Measurements from ENCODE around the gene FANK1. TPM values are rescaled to one million over a fixed set of nuclear protein-coding genes. Genes with fewer than 3 reads are reported as not detected.

The FANK1 gene
- total RNA-seq, 6 donors from 2014 or later, result 2.1 to 42.9 (median 16.6) TPM

Small RNA genes lying within 50 kb of the gene (small RNA-seq; reads per million reads assigned to genes)
- gene GNG10P1, result 0 reads per million in 4 donors
- 0 reads per million in 4 donors for gene RF00017
- 0 reads per million in 4 donors for gene RNU2-42P

Other genes starting within 250 kb of the FANK1 start
- gene TEX36, start 213.4 kb upstream of the FANK1 start, total RNA-seq, result not detected
- gene EDRF1, start 176.9 kb upstream of the FANK1 start, total RNA-seq, result 10 to 100 TPM; 12.0 to 47.1 (median 19.4) TPM
- 1 to 10 TPM in 2 of 6 donors, under 1 TPM in 3, not detected in 1; 0.13 to 3.1 (median 0.69) TPM for gene MMP21, start 120.7 kb upstream of the FANK1 start, total RNA-seq
- gene UROS, start 73.3 kb upstream of the FANK1 start, total RNA-seq, result 10 to 100 TPM; 26.3 to 48.0 (median 37.2) TPM
- 10 to 100 TPM; 13.7 to 53.8 (median 35.2) TPM for gene BCCIP, start 73.0 kb upstream of the FANK1 start, total RNA-seq
- gene DHX32, start 15.3 kb upstream of the FANK1 start, total RNA-seq, result 10 to 100 TPM in 5 of 6 donors, 1 to 10 TPM in 1; 9.4 to 37.2 (median 28.0) TPM

Data from upper lobe of left lung (tissue), 6 donors.